K562 (cell line): ENCODE measurements around the gene ZKSCAN4. TPM values are rescaled to one million over a fixed set of nuclear protein-coding genes. Genes with fewer than 3 reads are reported as not detected.

Experiments used
- ADNP ChIP-seq: fragments of 200-800 bp; sonication (Bioruptor generic); IDR thresholded peaks from 2 replicates; pipeline ENCODE4 v1.6.1; 2016; ENCODE audit warnings: missing genetic modification characterization, missing compliant biosample characterization
- CBX1 ChIP-seq: sonication (generic); IDR thresholded peaks from 2 replicates; pipeline ENCODE4 v1.6.1; 2016; ENCODE audit warnings: antibody characterized with exemption, low read depth, mild to moderate bottlenecking
- DMBX1 ChIP-seq: fragments of 250-450 bp; sonication (Bioruptor Pico); IDR thresholded peaks from 2 replicates; pipeline ENCODE4 v1.8.0; 2022; ENCODE audit warnings: inconsistent platforms, mild to moderate bottlenecking, moderate library complexity, borderline replicate concordance
- EHMT2 ChIP-seq: fragments of 450-650 bp; IDR thresholded peaks from 2 replicates; pipeline ENCODE4 v1.6.1; 2018; ENCODE audit warnings: antibody characterized with exemption
- NFE2L1 ChIP-seq: fragments of 450-650 bp; IDR thresholded peaks from 2 replicates; pipeline ENCODE4 v1.6.1; 2016; ENCODE audit warnings: missing genetic modification characterization, low read depth, mild to moderate bottlenecking, missing compliant biosample characterization, moderate library complexity, borderline replicate concordance
- RBM14 ChIP-seq: fragments of 200-400 bp; formaldehyde crosslinking; IDR thresholded peaks from 2 replicates; pipeline ENCODE4 v1.6.1; 2018; ENCODE audit warnings: low read depth, mild to moderate bottlenecking, low read length, moderate library complexity, borderline replicate concordance; ENCODE audit not compliant: insufficient read depth
- SETDB1 ChIP-seq: IDR thresholded peaks from one replicate; pipeline ENCODE4 v1.6.1; 2012; ENCODE audit warnings: low read length, control low read depth, inconsistent platforms
- SMARCE1 ChIP-seq: fragments of 450-650 bp; IDR thresholded peaks from 2 replicates; pipeline ENCODE4 v1.7.1; 2016; ENCODE audit warnings: mild to moderate bottlenecking
- TGIF2 ChIP-seq: sonication (generic); formaldehyde crosslinking; IDR thresholded peaks from 2 replicates; pipeline ENCODE4 v1.8.1; 2022; ENCODE audit warnings: mild to moderate bottlenecking, missing genetic modification reagents, moderate library complexity
- ZNF174 ChIP-seq: fragments of 250-450 bp; sonication (Bioruptor Pico); IDR thresholded peaks from 2 replicates; pipeline ENCODE4 v1.4.0; 2020; ENCODE audit warnings: mild to moderate bottlenecking
- ZNF274 ChIP-seq: IDR thresholded peaks from 2 replicates; pipeline ENCODE4 v1.6.1; 2011; ENCODE audit warnings: low read depth, mild to moderate bottlenecking, low read length, moderate library complexity, borderline replicate concordance
- ZNF316 ChIP-seq: fragments of 450-650 bp; IDR thresholded peaks from 2 replicates; pipeline ENCODE4 v1.6.1; 2016
- ZNF586 ChIP-seq: fragments of 450-650 bp; formaldehyde crosslinking; conservative IDR thresholded peaks from 2 replicates; pipeline ENCODE4 v1.4.0; 2020; ENCODE audit warnings: mild to moderate bottlenecking, moderate library complexity
- polyA plus RNA-seq, 8 experiments: library from polyadenylated mRNA; depleted of rRNA in 4 of 8; stranded (reverse) in 5 of 8; unstranded in 3 of 8; fragments of >200 nt; fragmentation: Nextera tagmentation in 2 of 8; fragmentation: Illumina TruSeq in 1 of 8; extraction: Ambion mirVana in 2 of 8; extraction: Trizol in 1 of 8; gene quantifications; 2 replicates each; pipeline versions ENCODE4 v1.2.1 to v1.2.3, GENCODE V29; 2011 to 2014; ENCODE audit warnings: inconsistent platforms in 1 of 8, missing spikeins in 1 of 8
- total RNA-seq, 7 experiments: library from RNA; depleted of rRNA in 6 of 7; stranded (reverse); fragments of >200 nt in 6 of 7; fragmentation: Illumina TruSeq in 2 of 7; extraction: Trizol in 2 of 7; gene quantifications; 2 replicates each; pipeline versions ENCODE4 v1.2.1 to v1.2.3, GENCODE V29; 2011 to 2021; ENCODE audit warnings: low replicate concordance in 1 of 7
- TF ChIP-seq, protein P1 (sequence below): fragments of 450-650 bp; IDR thresholded peaks from 2 replicates; pipeline ENCODE4 v1.6.1; 2016; ENCODE audit warnings: mild to moderate bottlenecking
- TF ChIP-seq, protein P2 (sequence below): sonication (generic); formaldehyde crosslinking; IDR thresholded peaks from 2 replicates; pipeline ENCODE4 v1.8.0; 2022; ENCODE audit warnings: mild to moderate bottlenecking, missing genetic modification reagents
- TF ChIP-seq, protein P3 (sequence below): fragments of 250-450 bp; sonication (Bioruptor Pico); IDR thresholded peaks from 2 replicates; pipeline ENCODE4 v1.4.0; 2020; ENCODE audit warnings: mild to moderate bottlenecking, moderate library complexity
- TF ChIP-seq, protein P4 (sequence below): fragments of 250-450 bp; sonication (Bioruptor Pico); IDR thresholded peaks from 2 replicates; pipeline ENCODE4 v1.4.0; 2020; ENCODE audit warnings: borderline replicate concordance
- TF ChIP-seq, protein P5 (sequence below): fragments of 250-450 bp; sonication (Bioruptor Pico); IDR thresholded peaks from 2 replicates; pipeline ENCODE4 v1.8.0; 2021; ENCODE audit warnings: moderate library complexity, mild to moderate bottlenecking, inconsistent platforms

The ZKSCAN4 gene
- total and polyA plus RNA-seq, 9 of the 15 experiments (the other 6 are each of a cell fraction or from before 2014, with no cell fraction given): 1.2 to 5.3 (median 4.7) TPM

DNA sequence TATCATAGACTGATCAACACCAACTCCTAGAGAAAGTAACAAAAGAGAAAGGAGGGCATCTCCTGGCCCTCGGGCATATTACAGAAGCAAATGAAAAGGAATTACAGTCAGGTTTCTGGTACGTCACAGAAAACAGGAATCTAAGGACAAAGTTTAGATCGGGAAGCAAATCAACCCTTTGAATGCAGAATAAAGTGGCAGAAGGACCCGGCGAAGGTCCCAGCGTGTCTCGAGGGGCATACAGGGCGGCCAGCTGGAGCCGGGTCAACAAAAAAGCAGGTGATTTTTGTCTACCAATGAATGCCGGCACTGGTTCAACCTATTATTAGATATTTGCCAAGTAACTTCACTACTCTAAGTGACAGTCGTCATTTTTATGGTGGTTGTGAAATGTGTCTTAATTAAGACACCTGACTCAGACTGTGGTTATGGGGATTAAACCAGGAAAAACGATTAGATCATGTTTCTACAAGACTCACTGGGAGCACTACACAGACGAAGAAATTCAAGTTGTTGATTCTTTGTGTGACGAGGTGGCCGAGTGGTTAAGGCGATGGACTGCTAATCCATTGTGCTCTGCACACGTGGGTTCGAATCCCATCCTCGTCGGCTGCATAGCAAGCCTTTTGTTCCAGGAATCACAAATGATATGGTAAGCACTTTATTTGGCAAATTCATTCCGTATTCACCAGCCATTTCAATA, 39.4 kb downstream of the ZKSCAN4 start (continued):
- TF ChIP-seq, protein P1, sequence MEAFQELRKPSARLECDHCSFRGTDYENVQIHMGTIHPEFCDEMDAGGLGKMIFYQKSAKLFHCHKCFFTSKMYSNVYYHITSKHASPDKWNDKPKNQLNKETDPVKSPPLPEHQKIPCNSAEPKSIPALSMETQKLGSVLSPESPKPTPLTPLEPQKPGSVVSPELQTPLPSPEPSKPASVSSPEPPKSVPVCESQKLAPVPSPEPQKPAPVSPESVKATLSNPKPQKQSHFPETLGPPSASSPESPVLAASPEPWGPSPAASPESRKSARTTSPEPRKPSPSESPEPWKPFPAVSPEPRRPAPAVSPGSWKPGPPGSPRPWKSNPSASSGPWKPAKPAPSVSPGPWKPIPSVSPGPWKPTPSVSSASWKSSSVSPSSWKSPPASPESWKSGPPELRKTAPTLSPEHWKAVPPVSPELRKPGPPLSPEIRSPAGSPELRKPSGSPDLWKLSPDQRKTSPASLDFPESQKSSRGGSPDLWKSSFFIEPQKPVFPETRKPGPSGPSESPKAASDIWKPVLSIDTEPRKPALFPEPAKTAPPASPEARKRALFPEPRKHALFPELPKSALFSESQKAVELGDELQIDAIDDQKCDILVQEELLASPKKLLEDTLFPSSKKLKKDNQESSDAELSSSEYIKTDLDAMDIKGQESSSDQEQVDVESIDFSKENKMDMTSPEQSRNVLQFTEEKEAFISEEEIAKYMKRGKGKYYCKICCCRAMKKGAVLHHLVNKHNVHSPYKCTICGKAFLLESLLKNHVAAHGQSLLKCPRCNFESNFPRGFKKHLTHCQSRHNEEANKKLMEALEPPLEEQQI: peak; percentile 80
- TF ChIP-seq, protein P2, sequence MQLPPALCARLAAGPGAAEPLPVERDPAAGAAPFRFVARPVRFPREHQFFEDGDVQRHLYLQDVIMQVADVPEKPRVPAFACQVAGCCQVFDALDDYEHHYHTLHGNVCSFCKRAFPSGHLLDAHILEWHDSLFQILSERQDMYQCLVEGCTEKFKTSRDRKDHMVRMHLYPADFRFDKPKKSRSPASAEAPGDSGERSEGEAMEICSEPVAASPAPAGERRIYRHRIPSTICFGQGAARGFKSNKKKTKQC (CRISPR knock-in tag): no peak
- TF ChIP-seq SETDB1 (no peak), DMBX1 (CRISPR knock-in tag) (no peak), ZNF274 (peak; percentile 63), EHMT2 (no peak), ZNF316 (peak; percentile 88), ZNF174 (CRISPR knock-in tag) (0 out of 2 replicates have a peak, but pooled peaks have one; percentile 17), CBX1 (no peak; the same call in 1 of the 2 replicates), TGIF2 (CRISPR knock-in tag) (no peak), ZNF586 (CRISPR knock-in tag) (no peak), ADNP (tag) (peak; percentile 96), NFE2L1 (tag) (no peak), RBM14 (no peak), SMARCE1 (peak; percentile 59; the same call in 1 of the 2 replicates)
- TF ChIP-seq, protein P3, sequence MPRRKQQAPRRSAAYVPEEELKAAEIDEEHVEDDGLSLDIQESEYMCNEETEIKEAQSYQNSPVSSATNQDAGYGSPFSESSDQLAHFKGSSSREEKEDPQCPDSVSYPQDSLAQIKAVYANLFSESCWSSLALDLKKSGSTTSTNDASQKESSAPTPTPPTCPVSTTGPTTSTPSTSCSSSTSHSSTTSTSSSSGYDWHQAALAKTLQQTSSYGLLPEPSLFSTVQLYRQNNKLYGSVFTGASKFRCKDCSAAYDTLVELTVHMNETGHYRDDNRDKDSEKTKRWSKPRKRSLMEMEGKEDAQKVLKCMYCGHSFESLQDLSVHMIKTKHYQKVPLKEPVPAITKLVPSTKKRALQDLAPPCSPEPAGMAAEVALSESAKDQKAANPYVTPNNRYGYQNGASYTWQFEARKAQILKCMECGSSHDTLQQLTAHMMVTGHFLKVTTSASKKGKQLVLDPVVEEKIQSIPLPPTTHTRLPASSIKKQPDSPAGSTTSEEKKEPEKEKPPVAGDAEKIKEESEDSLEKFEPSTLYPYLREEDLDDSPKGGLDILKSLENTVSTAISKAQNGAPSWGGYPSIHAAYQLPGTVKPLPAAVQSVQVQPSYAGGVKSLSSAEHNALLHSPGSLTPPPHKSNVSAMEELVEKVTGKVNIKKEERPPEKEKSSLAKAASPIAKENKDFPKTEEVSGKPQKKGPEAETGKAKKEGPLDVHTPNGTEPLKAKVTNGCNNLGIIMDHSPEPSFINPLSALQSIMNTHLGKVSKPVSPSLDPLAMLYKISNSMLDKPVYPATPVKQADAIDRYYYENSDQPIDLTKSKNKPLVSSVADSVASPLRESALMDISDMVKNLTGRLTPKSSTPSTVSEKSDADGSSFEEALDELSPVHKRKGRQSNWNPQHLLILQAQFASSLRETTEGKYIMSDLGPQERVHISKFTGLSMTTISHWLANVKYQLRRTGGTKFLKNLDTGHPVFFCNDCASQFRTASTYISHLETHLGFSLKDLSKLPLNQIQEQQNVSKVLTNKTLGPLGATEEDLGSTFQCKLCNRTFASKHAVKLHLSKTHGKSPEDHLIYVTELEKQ (CRISPR knock-in tag): 0 out of 2 replicates have a peak, but pooled peaks have one; percentile 63
- TF ChIP-seq, protein P4, sequence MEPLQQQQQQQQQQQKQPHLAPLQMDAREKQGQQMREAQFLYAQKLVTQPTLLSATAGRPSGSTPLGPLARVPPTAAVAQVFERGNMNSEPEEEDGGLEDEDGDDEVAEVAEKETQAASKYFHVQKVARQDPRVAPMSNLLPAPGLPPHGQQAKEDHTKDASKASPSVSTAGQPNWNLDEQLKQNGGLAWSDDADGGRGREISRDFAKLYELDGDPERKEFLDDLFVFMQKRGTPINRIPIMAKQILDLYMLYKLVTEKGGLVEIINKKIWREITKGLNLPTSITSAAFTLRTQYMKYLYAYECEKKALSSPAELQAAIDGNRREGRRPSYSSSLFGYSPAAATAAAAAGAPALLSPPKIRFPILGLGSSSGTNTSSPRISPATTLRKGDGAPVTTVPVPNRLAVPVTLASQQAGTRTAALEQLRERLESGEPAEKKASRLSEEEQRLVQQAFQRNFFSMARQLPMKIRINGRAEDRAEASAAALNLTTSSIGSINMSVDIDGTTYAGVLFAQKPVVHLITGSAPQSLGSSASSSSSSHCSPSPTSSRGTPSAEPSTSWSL (CRISPR knock-in tag): no peak
- TF ChIP-seq, protein P5, sequence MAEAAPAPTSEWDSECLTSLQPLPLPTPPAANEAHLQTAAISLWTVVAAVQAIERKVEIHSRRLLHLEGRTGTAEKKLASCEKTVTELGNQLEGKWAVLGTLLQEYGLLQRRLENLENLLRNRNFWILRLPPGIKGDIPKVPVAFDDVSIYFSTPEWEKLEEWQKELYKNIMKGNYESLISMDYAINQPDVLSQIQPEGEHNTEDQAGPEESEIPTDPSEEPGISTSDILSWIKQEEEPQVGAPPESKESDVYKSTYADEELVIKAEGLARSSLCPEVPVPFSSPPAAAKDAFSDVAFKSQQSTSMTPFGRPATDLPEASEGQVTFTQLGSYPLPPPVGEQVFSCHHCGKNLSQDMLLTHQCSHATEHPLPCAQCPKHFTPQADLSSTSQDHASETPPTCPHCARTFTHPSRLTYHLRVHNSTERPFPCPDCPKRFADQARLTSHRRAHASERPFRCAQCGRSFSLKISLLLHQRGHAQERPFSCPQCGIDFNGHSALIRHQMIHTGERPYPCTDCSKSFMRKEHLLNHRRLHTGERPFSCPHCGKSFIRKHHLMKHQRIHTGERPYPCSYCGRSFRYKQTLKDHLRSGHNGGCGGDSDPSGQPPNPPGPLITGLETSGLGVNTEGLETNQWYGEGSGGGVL (CRISPR knock-in tag): no peak
